ENCODE data around the gene BAG5. TPM values are rescaled to one million over a fixed set of nuclear protein-coding genes. Genes with fewer than 3 reads are reported as not detected.

Gene BAG5
- total and polyA plus RNA-seq, 7 experiments from 2014 or later: 29.9 to 51.7 (median 36.8) TPM

GRCh38 chr14:103528587-103529382 lies 33.7 kb downstream of the BAG5 start, which contains the start of gene TRMT61A:
Gene TRMT61A, plus strand, starts transcription at chr14:103529196. Its CDS starts 783 bp downstream, at chr14:103529979.
- Mint-ChIP-seq H3K4me3 (peak within 1 kb of the TSS; percentile 89 to 97 (median 95)), H3K36me3 (no peaks in the 10 kb centered on the region), H3K27me3 (peaks cover 0 to 21% (median 1%) of the 10 kb centered on the region in 5 donors), H3K9me3 (peaks cover 0 to 2% (median 0%) of the 10 kb centered on the region in 11 donors), H3K27ac (peak within 1 kb of the TSS; percentile 91 to 98 (median 96)), H3K4me1 (peaks cover 30 to 39% (median 35%) of the 10 kb centered on the region in 7 donors)
- no peaks in the 10 kb centered on the region for H3K27me3 ChIP-seq (ENCODE audit: control insufficient read depth in 2 of 2, insufficient read depth in 2 of 2, low read length in 2 of 2)
- DNase-seq (peak; percentile 58 to 80 (median 74)), ATAC-seq (peak; percentile 85)
- intact Hi-C loops (cut with micrococcal nuclease): loop anchor here (1.0 to 5.0 kb wide), 6 partner anchors 7 to 394 kb away; partner anchors contain the start of genes BAG5 (in 2 of the 2), COA8 (in 2 of the 2), EIF5 (in 1 of the 2) and KLC1 (in 1 of the 2)
- POLR2A ChIA-PET: interaction anchor here (0.7 to 2.4 kb wide), 5 partner anchors 10 to 194 kb away, joined by 3 to 15 read pairs (median 4); partner anchors contain the start of genes BAG5, COA8 and EIF5
- CTCF ChIA-PET: interaction anchor here (1.8 kb wide), 1 partner anchor 18 kb away, joined by 12 read pairs; no protein-coding TSS in a partner anchor
- H3K36me3 ChIP-seq (ENCODE audit: control insufficient read depth in 2 of 3, insufficient read depth in 3 of 3, low read length in 3 of 3): peaks cover 0 to 30% (median 0%) of the 10 kb centered on the region in 3 experiments
- peak within 1 kb of the TSS; percentile 96 for H3K4me3 ChIP-seq (ENCODE audit: low read length)
- peaks cover 19 to 21% of the 10 kb centered on the region in 2 donors for H3K4me1 ChIP-seq (ENCODE audit: control insufficient read depth in 2 of 2, insufficient read depth in 2 of 2, low read length in 2 of 2)
- H3K9me3 ChIP-seq (ENCODE audit: control insufficient read depth in 2 of 3, low read length in 3 of 3): no peaks in the 10 kb centered on the region
- peak within 1 kb of the TSS; percentile 81 for H3K27ac ChIP-seq (ENCODE audit: low read depth, low read length)

- no peaks in the 10 kb centered on the region for H3K27me3 ChIP-seq (ENCODE audit: control insufficient read depth in 2 of 2, insufficient read depth in 2 of 2, low read length in 2 of 2)
- H3K9me3 ChIP-seq (ENCODE audit: control insufficient read depth in 2 of 3, low read length in 3 of 3): no peaks in the 10 kb centered on the region
- peak overlapping the region; percentile 74 for H3K4me3 ChIP-seq (ENCODE audit: low read length)
- POLR2A ChIA-PET: interaction anchor here (0.7 to 2.2 kb wide), 3 partner anchors 9 to 144 kb away, joined by 3 to 8 read pairs (median 3); no protein-coding TSS in a partner anchor
- peaks cover 0 to 23% (median 0%) of the 10 kb centered on the region in 3 experiments for H3K36me3 ChIP-seq (ENCODE audit: control insufficient read depth in 2 of 3, insufficient read depth in 3 of 3, low read length in 3 of 3)
- intact Hi-C loops (cut with micrococcal nuclease): loop anchor here (2.0 to 5.0 kb wide), 2 partner anchors 35 to 394 kb away; partner anchors contain the start of genes BAG5 (in 1 of the 2) and COA8 (in 1 of the 2)
- H3K36me3 Mint-ChIP-seq: no peaks in the 10 kb centered on the region
- peaks cover 0 to 27% (median 3%) of the 10 kb centered on the region in 5 donors for H3K27me3 Mint-ChIP-seq
- H3K27ac Mint-ChIP-seq: peak overlapping the region; percentile 67 to 96 (median 93)
- H3K4me3 Mint-ChIP-seq: peak overlapping the region; percentile 89 to 97 (median 94)
- peaks cover 19 to 21% of the 10 kb centered on the region in 2 donors for H3K4me1 ChIP-seq (ENCODE audit: control insufficient read depth in 2 of 2, insufficient read depth in 2 of 2, low read length in 2 of 2)
- peaks cover 31 to 39% (median 37%) of the 10 kb centered on the region in 7 donors for H3K4me1 Mint-ChIP-seq
- H3K9me3 Mint-ChIP-seq: peaks cover 0 to 2% (median 0%) of the 10 kb centered on the region in 11 donors
- peak overlapping the region; percentile 81 for H3K27ac ChIP-seq (ENCODE audit: low read depth, low read length)
- CTCF ChIA-PET: no interaction called here
- DNase-seq (no peak), ATAC-seq (no peak)
Measured at GRCh38 chr14:103528146-103528586, 34.3 kb downstream of the BAG5 start.

- ATAC-seq (peak; percentile 36), DNase-seq (no peak)
- no peaks in the 10 kb centered on the region for H3K36me3 Mint-ChIP-seq
- peaks cover 31 to 39% (median 37%) of the 10 kb centered on the region in 7 donors for H3K4me1 Mint-ChIP-seq
- H3K4me3 Mint-ChIP-seq: peak overlapping the region; percentile 59 to 95 (median 90)
- no peak overlapping the region for H3K27ac ChIP-seq (ENCODE audit: low read depth, low read length)
- CTCF ChIA-PET: no interaction called here
- peak overlapping the region in 8 of 9 donors; percentile 21 to 96 (median 80) for H3K27ac Mint-ChIP-seq
- no peaks in the 10 kb centered on the region for H3K27me3 ChIP-seq (ENCODE audit: control insufficient read depth in 2 of 2, insufficient read depth in 2 of 2, low read length in 2 of 2)
- H3K4me1 ChIP-seq (ENCODE audit: control insufficient read depth in 2 of 2, insufficient read depth in 2 of 2, low read length in 2 of 2): peaks cover 19 to 21% of the 10 kb centered on the region in 2 donors
- POLR2A ChIA-PET: interaction anchor here (0.7 to 2.2 kb wide), 5 partner anchors 9 to 144 kb away, joined by 3 to 8 read pairs (median 3); partner anchors contain the start of genes BAG5 and KLC1
- H3K9me3 ChIP-seq (ENCODE audit: control insufficient read depth in 2 of 3, low read length in 3 of 3): no peaks in the 10 kb centered on the region
- peaks cover 0 to 27% (median 3%) of the 10 kb centered on the region in 5 donors for H3K27me3 Mint-ChIP-seq
- no peak overlapping the region for H3K4me3 ChIP-seq (ENCODE audit: low read length)
- peaks cover 0 to 18% (median 0%) of the 10 kb centered on the region in 3 experiments for H3K36me3 ChIP-seq (ENCODE audit: control insufficient read depth in 2 of 3, insufficient read depth in 3 of 3, low read length in 3 of 3)
- intact Hi-C loops (cut with micrococcal nuclease): loop anchor here (2.0 to 5.0 kb wide), 2 partner anchors 35 to 395 kb away; partner anchors contain the start of genes BAG5 (in 1 of the 2) and COA8 (in 1 of the 2)
- H3K9me3 Mint-ChIP-seq: peaks cover 0 to 2% (median 0%) of the 10 kb centered on the region in 11 donors
Measured at GRCh38 chr14:103527408-103528145, 34.9 kb downstream of the BAG5 start.

- CTCF ChIA-PET: no interaction called here
Measured at GRCh38 chr14:103526914-103527248, 35.6 kb downstream of the BAG5 start.

GRCh38 chr14:103526247-103526913 lies 36.1 kb downstream of the BAG5 start:
- ChIA-PET POLR2A (interaction anchor here (0.6 to 2.2 kb wide), 3 partner anchors 8 to 103 kb away, joined by 3 to 8 read pairs (median 3); partner anchors contain the start of gene KLC1), CTCF (no interaction called here)
- peak overlapping the region in 2 of 9 donors; percentile 31 to 72 for H3K27ac Mint-ChIP-seq
- H3K9me3 ChIP-seq (ENCODE audit: control insufficient read depth in 2 of 3, low read length in 3 of 3): no peaks in the 10 kb centered on the region
- peak overlapping the region in 2 of 10 donors; percentile 8 to 16 for H3K4me3 Mint-ChIP-seq
- H3K9me3 Mint-ChIP-seq: peaks cover 0 to 2% (median 0%) of the 10 kb centered on the region in 11 donors
- H3K36me3 Mint-ChIP-seq: no peaks in the 10 kb centered on the region
- no peak overlapping the region for H3K4me3 ChIP-seq (ENCODE audit: low read length)
- H3K27ac ChIP-seq (ENCODE audit: low read depth, low read length): no peak overlapping the region
- H3K4me1 ChIP-seq (ENCODE audit: control insufficient read depth in 2 of 2, insufficient read depth in 2 of 2, low read length in 2 of 2): peaks cover 19 to 21% of the 10 kb centered on the region in 2 donors
- peaks cover 0 to 8% (median 0%) of the 10 kb centered on the region in 3 experiments for H3K36me3 ChIP-seq (ENCODE audit: control insufficient read depth in 2 of 3, insufficient read depth in 3 of 3, low read length in 3 of 3)
- DNase-seq: no peak
- H3K27me3 Mint-ChIP-seq: peaks cover 0 to 27% (median 3%) of the 10 kb centered on the region in 5 donors
- intact Hi-C loops (cut with micrococcal nuclease): loop anchor here in 1 of 2 donors (5.0 kb wide), 1 partner anchor 396 kb away; a partner anchor contains a TSS
- ATAC-seq: no peak
- H3K4me1 Mint-ChIP-seq: peaks cover 31 to 37% (median 34%) of the 10 kb centered on the region in 7 donors
- no peaks in the 10 kb centered on the region for H3K27me3 ChIP-seq (ENCODE audit: control insufficient read depth in 2 of 2, insufficient read depth in 2 of 2, low read length in 2 of 2)

More at GRCh38 chr14:103526914-103527248, 35.6 kb downstream of the BAG5 start:
- DNase-seq (no peak), ATAC-seq (no peak)
- peaks cover 19 to 21% of the 10 kb centered on the region in 2 donors for H3K4me1 ChIP-seq (ENCODE audit: control insufficient read depth in 2 of 2, insufficient read depth in 2 of 2, low read length in 2 of 2)
- Mint-ChIP-seq H3K4me3 (peak overlapping the region in 8 of 10 donors; percentile 59 to 95 (median 79)), H3K36me3 (no peaks in the 10 kb centered on the region), H3K9me3 (peaks cover 0 to 2% (median 0%) of the 10 kb centered on the region in 11 donors), H3K4me1 (peaks cover 31 to 39% (median 37%) of the 10 kb centered on the region in 7 donors), H3K27ac (peak overlapping the region in 6 of 9 donors; percentile 9 to 85 (median 32)), H3K27me3 (peaks cover 0 to 27% (median 3%) of the 10 kb centered on the region in 5 donors)
- H3K4me3 ChIP-seq (ENCODE audit: low read length): no peak overlapping the region
- H3K9me3 ChIP-seq (ENCODE audit: control insufficient read depth in 2 of 3, low read length in 3 of 3): no peaks in the 10 kb centered on the region
- intact Hi-C loops (cut with micrococcal nuclease): loop anchor here in 1 of 2 donors (5.0 kb wide), 1 partner anchor 395 kb away; a partner anchor contains a TSS
- H3K36me3 ChIP-seq (ENCODE audit: control insufficient read depth in 2 of 3, insufficient read depth in 3 of 3, low read length in 3 of 3): peaks cover 0 to 11% (median 0%) of the 10 kb centered on the region in 3 experiments
- H3K27me3 ChIP-seq (ENCODE audit: control insufficient read depth in 2 of 2, insufficient read depth in 2 of 2, low read length in 2 of 2): no peaks in the 10 kb centered on the region
- POLR2A ChIA-PET: interaction anchor here (0.6 to 2.2 kb wide), 4 partner anchors 8 to 102 kb away, joined by 3 to 8 read pairs (median 3); partner anchors contain the start of genes BAG5 and KLC1
- no peak overlapping the region for H3K27ac ChIP-seq (ENCODE audit: low read depth, low read length)
